ENCODE results near the gene ERAL1.
"Not testable (repeated sequence)": the region's sequence is repeated elsewhere in the genome, so short reads cannot be mapped to it uniquely, and the experiment has no call there.

- peak; percentile 21 for TF ChIP-seq CTCF (IDR thresholded peaks at IDR 0.05; ENCODE audit: insufficient read depth, low read length)
- not testable (repeated sequence) for TF ChIP-seq GABPA (IDR thresholded peaks at IDR 0.05; ENCODE audit: low read depth); REST (IDR thresholded peaks at IDR 0.05; ENCODE audit: insufficient replicate concordance, low read depth)
These were observed 6.1 kb upstream of the ERAL1 start for GRCh38 chr17:28848667-28849066.
